PC-9 (cell line): ENCODE results near the gene HLA-B.
"Not testable (repeated sequence)": the region's sequence is repeated elsewhere in the genome, so short reads cannot be mapped to it uniquely, and the experiment has no call there.

Source experiments
- CTCF ChIP-seq: fragments of 200-600 bp; sonication (generic); conservative IDR thresholded peaks from 2 replicates; pipeline ENCODE4 v1.6.1; 2017; ENCODE audit warnings: mixed run types, antibody characterized with exemption, mild to moderate bottlenecking, moderate library complexity
- EZH2 ChIP-seq: fragments of 200-600 bp; sonication (generic); IDR thresholded peaks from 2 replicates; pipeline ENCODE4 v1.8.0; 2017; ENCODE audit warnings: antibody characterized with exemption, low read depth

- TF ChIP-seq CTCF, EZH2: not testable (repeated sequence)
Measured at GRCh38 chr6:31374118-31374517, 17.1 kb upstream of the HLA-B start.
